NT2/D1 (cell line): ENCODE data around the gene CACFD1.

Experiments used
- YY1 ChIP-seq: IDR thresholded peaks from 2 replicates; pipeline ENCODE4 v1.6.1; 2011; ENCODE audit not compliant: insufficient read length, insufficient read depth
- ZNF274 ChIP-seq: IDR thresholded peaks from 2 replicates; pipeline ENCODE4 v1.6.1; 2011; ENCODE audit warnings: mild to moderate bottlenecking, low read depth, low read length

- TF ChIP-seq ZNF274 (no peak), YY1 (no peak)
These were observed 47.6 kb downstream of the CACFD1 start for GRCh38 chr9:133507246-133507965.
